GM12801 (cell line): ENCODE measurements around the gene KIF21B.

ENCODE experiments used
- TF ChIP-seq, protein P1 (sequence below): IDR thresholded peaks from one replicate; pipeline ENCODE4 v1.5.1; 2011; ENCODE audit warnings: control low read depth; ENCODE audit not compliant: insufficient read length; ENCODE audit errors: extremely low read depth

Gene KIF21B

DNA sequence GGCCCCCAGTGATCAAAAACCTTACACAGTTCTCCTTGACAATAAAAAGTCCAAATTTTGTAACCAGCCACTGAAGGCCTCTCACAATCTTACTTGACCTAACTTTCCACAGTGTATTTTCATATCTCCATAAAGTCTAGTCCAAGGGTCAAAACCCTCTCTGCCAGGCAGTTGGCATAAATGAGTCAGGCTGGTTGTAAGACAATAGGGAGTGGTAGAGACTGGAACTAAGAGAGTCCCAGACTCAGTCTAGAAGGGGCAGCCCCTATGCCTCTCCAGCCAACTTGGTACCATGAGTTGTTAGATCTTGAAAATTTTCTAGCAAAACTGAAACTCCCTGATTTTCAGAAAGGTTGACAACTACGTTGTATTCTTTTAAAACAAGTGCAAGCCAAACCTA lies 21.0 kb downstream of the KIF21B start:
- TF ChIP-seq, protein P1, sequence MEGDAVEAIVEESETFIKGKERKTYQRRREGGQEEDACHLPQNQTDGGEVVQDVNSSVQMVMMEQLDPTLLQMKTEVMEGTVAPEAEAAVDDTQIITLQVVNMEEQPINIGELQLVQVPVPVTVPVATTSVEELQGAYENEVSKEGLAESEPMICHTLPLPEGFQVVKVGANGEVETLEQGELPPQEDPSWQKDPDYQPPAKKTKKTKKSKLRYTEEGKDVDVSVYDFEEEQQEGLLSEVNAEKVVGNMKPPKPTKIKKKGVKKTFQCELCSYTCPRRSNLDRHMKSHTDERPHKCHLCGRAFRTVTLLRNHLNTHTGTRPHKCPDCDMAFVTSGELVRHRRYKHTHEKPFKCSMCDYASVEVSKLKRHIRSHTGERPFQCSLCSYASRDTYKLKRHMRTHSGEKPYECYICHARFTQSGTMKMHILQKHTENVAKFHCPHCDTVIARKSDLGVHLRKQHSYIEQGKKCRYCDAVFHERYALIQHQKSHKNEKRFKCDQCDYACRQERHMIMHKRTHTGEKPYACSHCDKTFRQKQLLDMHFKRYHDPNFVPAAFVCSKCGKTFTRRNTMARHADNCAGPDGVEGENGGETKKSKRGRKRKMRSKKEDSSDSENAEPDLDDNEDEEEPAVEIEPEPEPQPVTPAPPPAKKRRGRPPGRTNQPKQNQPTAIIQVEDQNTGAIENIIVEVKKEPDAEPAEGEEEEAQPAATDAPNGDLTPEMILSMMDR = no peak

DNA sequence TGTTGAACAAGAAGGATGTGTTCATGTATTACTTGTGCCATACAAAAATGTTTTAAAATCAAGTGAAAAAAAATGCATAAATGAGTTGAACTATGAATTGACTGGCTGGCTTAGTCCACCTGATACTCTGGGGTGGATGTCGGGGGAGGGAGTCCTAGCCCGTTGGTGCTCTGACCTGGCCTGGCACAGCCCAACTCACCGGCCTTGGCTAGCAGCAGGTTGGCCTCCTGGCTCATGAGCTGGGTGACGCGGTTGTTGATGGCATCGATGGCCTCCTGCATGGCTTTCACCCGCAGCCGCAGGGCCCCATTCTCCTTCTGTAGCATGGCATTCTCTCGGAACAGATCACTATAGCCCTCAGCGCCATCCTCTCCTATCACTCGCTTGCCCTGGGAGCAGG lies 21.6 kb downstream of the KIF21B start:
- TF ChIP-seq, protein P1 = no peak

DNA sequence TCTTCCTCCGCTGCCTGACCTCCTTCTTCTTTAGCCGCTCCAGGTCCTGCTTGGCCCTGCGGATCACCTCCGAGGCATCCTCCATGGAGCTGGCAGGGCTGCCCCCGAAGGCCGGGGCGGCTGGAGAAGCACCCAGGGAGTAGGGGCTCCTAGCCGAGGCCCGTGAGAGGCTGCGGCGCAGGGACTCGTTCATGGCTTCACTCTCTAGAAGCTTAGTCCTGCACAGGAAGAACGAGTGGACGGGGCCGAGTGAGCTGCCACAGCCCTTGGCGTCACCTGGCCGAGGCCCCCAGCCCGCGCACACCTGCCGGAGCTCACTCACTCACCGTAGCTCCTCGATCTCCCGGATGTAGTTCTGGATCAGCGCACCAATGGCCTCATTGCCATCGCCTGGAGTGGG lies 23.1 kb downstream of the KIF21B start:
- TF ChIP-seq, protein P1 = no peak

DNA sequence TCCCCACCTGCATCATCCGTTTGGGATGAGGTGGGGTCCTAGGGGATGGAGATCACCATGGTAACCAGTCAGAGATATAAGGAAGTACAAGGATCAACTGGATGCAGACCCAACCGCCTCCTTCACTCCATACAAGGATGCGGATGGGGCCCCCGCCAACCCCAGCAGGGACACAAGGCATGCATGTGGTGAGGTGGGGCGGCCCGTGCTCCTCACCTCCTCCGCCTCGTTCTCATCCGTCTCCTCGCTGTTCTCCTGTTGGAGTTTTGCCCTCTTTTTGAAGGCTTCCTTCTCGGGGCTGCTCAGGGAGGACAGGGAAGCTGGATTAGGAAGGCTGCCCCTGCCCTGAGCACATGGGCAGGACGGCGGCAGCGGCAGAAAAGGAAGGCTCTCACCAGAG lies 23.8 kb downstream of the KIF21B start:
- TF ChIP-seq, protein P1 = no peak

DNA sequence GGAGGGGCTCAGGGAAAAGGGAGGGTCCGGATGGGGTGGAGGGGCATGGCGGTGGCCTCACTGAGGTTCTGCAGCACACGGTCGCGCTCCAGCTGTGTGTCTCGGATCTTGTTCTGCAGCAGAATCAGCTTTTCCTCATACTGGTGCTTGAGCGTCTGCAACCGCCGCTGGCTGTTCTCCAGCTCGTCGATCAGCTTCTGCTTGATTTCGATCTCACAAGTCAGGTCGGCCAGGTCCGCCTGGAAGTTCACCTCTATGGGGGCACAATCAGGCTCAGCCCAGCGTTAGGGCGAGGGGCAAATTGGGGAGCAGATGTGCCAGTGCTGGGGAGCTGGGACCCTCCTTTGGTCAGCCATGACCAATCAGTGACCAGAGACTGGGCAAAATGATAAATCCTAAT lies 25.2 kb downstream of the KIF21B start:
- TF ChIP-seq, protein P1 = no peak

DNA sequence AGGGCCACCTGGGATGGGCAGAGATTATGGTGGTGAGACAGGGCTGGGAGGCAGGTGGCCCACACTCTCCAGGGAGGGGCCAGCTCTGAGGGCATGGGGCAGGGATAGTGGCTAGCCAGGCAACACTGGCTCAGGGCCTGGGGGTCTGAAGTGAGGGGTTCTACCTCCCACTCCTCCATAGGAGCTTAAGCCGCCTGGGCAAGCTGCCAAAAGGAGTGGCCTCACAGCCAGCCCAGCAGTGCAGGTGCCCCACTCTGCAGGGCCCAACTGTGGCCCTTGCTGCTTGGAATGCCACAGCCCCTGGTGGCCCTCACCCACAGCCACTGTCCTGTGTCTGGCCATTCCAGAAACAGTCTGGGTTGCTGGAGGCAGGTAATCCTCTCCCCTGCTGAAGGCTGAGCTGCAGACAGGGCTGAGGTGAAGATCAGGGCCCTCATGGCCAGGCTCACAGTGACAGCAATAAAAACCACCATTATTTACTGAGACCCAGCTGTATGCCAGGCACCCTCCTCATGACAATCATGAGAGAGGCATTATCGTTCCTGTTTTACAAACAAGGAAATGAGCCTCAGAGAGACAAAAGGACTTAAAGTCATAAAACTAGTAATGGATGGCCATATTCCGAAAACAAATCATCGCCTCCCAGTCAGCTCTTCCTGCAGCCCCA lies 31.0 kb downstream of the KIF21B start:
- TF ChIP-seq, protein P1 = no peak

DNA sequence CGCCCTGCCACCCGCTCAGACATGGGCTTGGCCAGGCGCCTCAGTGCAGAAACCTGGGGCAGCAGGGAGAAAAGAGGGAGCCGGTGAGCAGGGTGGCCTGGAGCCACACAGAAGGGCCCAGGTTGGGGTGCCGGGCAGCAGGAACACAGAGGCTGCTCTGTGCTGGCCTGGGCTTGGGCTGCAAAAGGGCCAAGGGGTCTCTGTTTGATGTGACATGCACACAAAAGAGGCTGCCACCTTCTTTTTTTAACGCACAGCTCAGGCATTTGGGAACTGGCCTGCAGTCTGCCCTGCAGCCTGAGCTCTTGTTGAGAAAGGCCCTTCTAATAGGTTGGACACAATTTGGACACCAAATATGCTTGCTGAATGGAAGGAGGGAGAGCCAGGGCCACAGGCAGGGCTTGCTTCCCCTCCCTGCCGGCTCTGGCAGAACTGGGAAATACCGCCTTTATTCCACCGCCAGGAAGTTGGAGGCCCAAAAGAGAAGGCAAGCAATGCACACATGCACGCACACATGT lies 32.4 kb downstream of the KIF21B start:
- TF ChIP-seq, protein P1 = no peak
